Osteoblast (primary cell): ENCODE results near the gene TPPP. TPM values are rescaled to one million over a fixed set of nuclear protein-coding genes. Genes with fewer than 3 reads are reported as not detected.
A peak's percentile ranks its signal among the peaks of the same experiment; 100 is the strongest.

Experiments
- DNase-seq: peaks from one replicate; pipeline ENCODE4 v3.0.0; 2011; ENCODE audit warnings: low spot score, mixed read lengths; ENCODE audit not compliant: insufficient read length; ENCODE audit errors: missing footprints
- H2AFZ ChIP-seq: 2 replicates; pipeline ENCODE4 v1.6.0; 2011; ENCODE audit warnings: mild to moderate bottlenecking, low read length
- H3K27ac ChIP-seq: 2 replicates; pipeline ENCODE4 v1.5.1; 2011; ENCODE audit warnings: mild to moderate bottlenecking, low read depth, low read length, moderate library complexity
- H3K27me3 ChIP-seq: 2 replicates; pipeline ENCODE4 v1.6.0; 2012; ENCODE audit warnings: mild to moderate bottlenecking, control low read depth, inconsistent platforms, low read length, moderate library complexity; ENCODE audit not compliant: insufficient read depth
- H3K36me3 ChIP-seq: 2 replicates; pipeline ENCODE4 v1.5.1; 2011; ENCODE audit warnings: mild to moderate bottlenecking, low read length, control low read depth, moderate library complexity; ENCODE audit not compliant: insufficient read depth
- H3K4me1 ChIP-seq: 2 replicates; pipeline ENCODE4 v1.5.1; 2011; ENCODE audit warnings: mild to moderate bottlenecking, low read length, control low read depth, moderate library complexity; ENCODE audit not compliant: insufficient read depth
- H3K4me2 ChIP-seq: 2 replicates; pipeline ENCODE4 v1.6.0; 2011; ENCODE audit warnings: mild to moderate bottlenecking, low read length; ENCODE audit not compliant: insufficient read depth
- H3K4me3 ChIP-seq: fragments of 200-600 bp; sonication (generic); 3 replicates; pipeline ENCODE4 v1.5.1; 2012; ENCODE audit warnings: mild to moderate bottlenecking, low read length, inconsistent platforms; ENCODE audit not compliant: insufficient read depth
- H3K79me2 ChIP-seq: 2 replicates; pipeline ENCODE4 v1.6.0; 2012; ENCODE audit warnings: mild to moderate bottlenecking, low read length, control low read depth, inconsistent platforms; ENCODE audit not compliant: insufficient read depth
- H3K9me3 ChIP-seq: 2 replicates; pipeline ENCODE4 v1.5.1; 2011; ENCODE audit warnings: low read depth, low read length, control low read depth
- H4K20me1 ChIP-seq: 2 replicates; pipeline ENCODE4 v1.6.0; 2012; ENCODE audit warnings: mild to moderate bottlenecking, low read length, control low read depth; ENCODE audit not compliant: insufficient read depth
- total RNA-seq: library from RNA; depleted of rRNA; stranded (reverse); fragments of >200 nt; gene quantifications from 2 replicates; pipeline ENCODE4 v1.2.3, GENCODE V29; 2012
- TF ChIP-seq, protein P1 (sequence below): IDR thresholded peaks from 2 replicates; pipeline ENCODE4 v1.5.1; 2011; ENCODE audit warnings: mild to moderate bottlenecking, low read depth, low read length, moderate library complexity; ENCODE audit errors: extremely low read depth

TPPP gene
- total RNA-seq, 1 donor: not detected

DNA sequence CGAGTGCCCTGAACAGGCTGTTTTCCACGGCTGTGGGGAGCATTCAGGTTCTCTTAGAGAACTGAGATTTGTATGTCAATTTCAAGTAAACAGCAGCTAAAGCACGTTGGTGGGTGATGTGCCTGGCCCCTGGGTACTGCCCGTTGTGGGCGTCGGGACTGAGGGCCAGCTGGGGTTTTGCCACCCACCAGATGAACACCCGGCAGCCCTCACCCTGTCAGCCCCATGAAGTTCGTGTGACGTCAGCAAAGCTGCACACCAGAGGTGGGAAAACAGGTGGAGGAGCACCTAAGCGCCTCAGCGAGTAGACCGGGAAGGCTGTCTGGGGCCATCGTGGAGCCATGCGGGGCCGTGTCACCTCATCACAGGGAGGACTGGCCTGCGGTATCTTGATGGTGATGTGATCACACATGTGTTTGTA is 71.8 kb downstream of the TPPP start:
- TF ChIP-seq, protein P1, sequence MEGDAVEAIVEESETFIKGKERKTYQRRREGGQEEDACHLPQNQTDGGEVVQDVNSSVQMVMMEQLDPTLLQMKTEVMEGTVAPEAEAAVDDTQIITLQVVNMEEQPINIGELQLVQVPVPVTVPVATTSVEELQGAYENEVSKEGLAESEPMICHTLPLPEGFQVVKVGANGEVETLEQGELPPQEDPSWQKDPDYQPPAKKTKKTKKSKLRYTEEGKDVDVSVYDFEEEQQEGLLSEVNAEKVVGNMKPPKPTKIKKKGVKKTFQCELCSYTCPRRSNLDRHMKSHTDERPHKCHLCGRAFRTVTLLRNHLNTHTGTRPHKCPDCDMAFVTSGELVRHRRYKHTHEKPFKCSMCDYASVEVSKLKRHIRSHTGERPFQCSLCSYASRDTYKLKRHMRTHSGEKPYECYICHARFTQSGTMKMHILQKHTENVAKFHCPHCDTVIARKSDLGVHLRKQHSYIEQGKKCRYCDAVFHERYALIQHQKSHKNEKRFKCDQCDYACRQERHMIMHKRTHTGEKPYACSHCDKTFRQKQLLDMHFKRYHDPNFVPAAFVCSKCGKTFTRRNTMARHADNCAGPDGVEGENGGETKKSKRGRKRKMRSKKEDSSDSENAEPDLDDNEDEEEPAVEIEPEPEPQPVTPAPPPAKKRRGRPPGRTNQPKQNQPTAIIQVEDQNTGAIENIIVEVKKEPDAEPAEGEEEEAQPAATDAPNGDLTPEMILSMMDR: no peak
- H3K27me3 ChIP-seq: no peaks in the 10 kb centered on the region
- H3K36me3 ChIP-seq: peaks cover 21% of the 10 kb centered on the region
- no peaks in the 10 kb centered on the region for H4K20me1 ChIP-seq
- no peak overlapping the region for H3K27ac ChIP-seq
- H3K4me2 ChIP-seq: no peak overlapping the region
- H2AFZ ChIP-seq: no peak overlapping the region
- peaks cover 15% of the 10 kb centered on the region for H3K79me2 ChIP-seq
- no peak for DNase-seq
- H3K4me3 ChIP-seq: no peak overlapping the region
- no peaks in the 10 kb centered on the region for H3K9me3 ChIP-seq
- no peaks in the 10 kb centered on the region for H3K4me1 ChIP-seq

DNA sequence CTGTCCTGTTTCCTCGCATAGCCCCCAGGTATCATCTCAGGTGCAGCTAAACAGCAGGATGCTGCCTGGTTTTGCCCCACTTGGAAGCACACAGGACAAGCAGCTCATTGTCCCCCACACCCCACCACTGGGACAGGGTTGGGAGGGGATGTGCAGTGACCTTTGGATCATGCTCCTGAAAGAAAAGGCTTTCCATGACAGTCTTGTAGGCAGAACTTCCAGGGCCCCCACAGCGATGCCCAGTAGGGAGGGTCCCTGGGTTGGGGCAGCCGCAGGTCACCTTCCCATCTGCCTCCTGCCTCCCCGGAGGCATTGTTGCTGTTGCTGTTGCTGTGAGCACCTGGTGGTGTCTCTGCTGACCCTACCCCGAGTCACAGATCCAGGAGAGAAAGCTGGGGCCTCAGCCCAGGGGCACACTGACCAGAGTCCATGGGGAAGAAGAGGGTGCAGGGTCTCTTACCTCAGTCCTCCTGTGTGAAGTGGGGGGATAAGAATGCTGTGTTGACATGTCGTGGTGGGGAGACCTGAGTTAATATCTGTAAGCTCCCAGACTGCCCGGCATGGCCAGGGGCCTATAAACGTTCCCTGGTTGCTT is 72.5 kb downstream of the TPPP start:
- Histone ChIP-seq H3K79me2 (peaks cover 21% of the 10 kb centered on the region), H3K4me3 (no peak overlapping the region), H3K27ac (no peak overlapping the region), H3K9me3 (no peaks in the 10 kb centered on the region), H3K36me3 (peaks cover 21% of the 10 kb centered on the region), H4K20me1 (no peaks in the 10 kb centered on the region), H3K4me2 (no peak overlapping the region), H2AFZ (no peak overlapping the region), H3K27me3 (no peaks in the 10 kb centered on the region), H3K4me1 (no peaks in the 10 kb centered on the region)
- TF ChIP-seq, protein P1: no peak
- peak; percentile 45 for DNase-seq

DNA sequence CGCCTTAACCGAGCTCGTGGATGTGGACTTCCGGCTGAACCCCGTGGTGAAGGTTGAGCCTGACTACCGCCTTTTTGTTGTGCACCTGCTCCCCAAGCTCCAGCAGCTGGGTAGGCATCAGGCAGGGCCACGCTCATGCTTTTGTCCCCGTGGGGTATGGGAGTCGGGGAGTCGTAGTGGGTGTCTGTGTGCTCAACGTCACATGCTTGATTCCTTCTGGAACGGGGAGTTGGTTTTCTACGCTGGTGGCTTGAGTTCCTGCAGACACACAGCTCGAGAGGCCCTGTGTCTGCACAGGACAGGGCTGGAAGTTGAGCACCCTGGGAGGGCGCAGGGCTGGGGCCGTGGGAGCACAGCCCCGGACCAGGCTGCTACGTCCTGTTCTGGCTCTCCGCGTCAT is 73.0 kb downstream of the TPPP start:
- H3K4me2 ChIP-seq: no peak overlapping the region
- TF ChIP-seq, protein P1: no peak
- no peaks in the 10 kb centered on the region for H3K9me3 ChIP-seq
- H3K27ac ChIP-seq: no peak overlapping the region
- no peak overlapping the region for H2AFZ ChIP-seq
- no peaks in the 10 kb centered on the region for H3K4me1 ChIP-seq
- no peaks in the 10 kb centered on the region for H3K27me3 ChIP-seq
- H3K4me3 ChIP-seq: no peak overlapping the region
- no peaks in the 10 kb centered on the region for H4K20me1 ChIP-seq
- peaks cover 21% of the 10 kb centered on the region for H3K36me3 ChIP-seq
- DNase-seq: peak; percentile 38
- H3K79me2 ChIP-seq: peaks cover 25% of the 10 kb centered on the region

DNA sequence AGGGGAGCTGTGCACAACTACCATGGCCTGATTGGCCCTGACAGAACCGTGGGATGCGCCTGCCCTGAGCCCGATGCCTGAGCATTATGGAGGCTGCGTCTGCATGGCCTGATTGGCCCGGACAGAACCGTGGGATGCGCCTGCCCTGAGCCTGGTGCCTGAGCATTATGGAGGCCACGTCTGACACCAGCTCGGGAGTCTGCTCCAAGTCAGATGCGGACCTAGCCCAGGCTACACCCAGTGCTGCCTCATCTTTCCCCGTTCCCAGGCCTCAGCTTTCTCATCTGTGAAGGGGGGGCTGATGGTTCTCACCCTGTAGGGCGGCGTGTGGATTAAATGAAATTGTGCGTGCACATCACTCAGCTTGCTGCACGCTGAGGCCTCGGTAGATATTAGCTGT is 73.7 kb downstream of the TPPP start:
- no peak overlapping the region for H2AFZ ChIP-seq

More for the DNA sequence above, 73.7 kb downstream of the TPPP start:
- Histone ChIP-seq H3K27ac (no peak overlapping the region), H3K79me2 (peaks cover 31% of the 10 kb centered on the region), H3K4me3 (no peak overlapping the region), H3K36me3 (peaks cover 21% of the 10 kb centered on the region), H3K4me1 (no peaks in the 10 kb centered on the region), H3K9me3 (no peaks in the 10 kb centered on the region), H3K4me2 (no peak overlapping the region), H3K27me3 (no peaks in the 10 kb centered on the region), H4K20me1 (no peaks in the 10 kb centered on the region)
- TF ChIP-seq, protein P1: no peak
- no peak for DNase-seq
